ENCODE results near the gene DMC1. TPM values are rescaled to one million over a fixed set of nuclear protein-coding genes. Genes with fewer than 3 reads are reported as not detected.
A peak's percentile ranks its signal among the peaks of the same experiment; 100 is the strongest.

The DMC1 gene
- total RNA-seq, 2 experiments from 2014 or later: 0.52 to 0.95 TPM

DNA sequence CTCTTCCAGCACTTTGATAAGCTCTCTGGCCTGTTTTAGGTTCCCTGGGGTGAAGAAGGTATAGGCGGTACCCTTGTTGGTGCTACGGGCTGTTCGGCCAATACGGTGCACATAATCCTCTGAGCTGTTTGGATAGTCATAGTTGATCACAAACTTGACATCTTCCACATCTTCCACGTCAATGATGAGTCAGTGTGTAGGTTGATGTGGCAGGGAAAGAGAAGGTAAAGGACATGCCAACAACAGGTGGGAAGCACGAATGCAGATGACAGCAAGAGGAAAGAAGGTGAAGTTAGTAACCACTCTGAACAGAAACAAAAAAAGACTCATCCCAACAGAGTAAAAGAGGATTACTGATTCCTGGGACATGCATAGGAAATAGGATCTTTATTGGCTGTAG, 82.0 kb downstream of the DMC1 start:
- Mint-ChIP-seq H3K4me3 (no peak overlapping the region), H3K36me3 (ENCODE audit: low read depth) (peaks cover 97% of the 10 kb centered on the region), H3K27me3 (no peaks in the 10 kb centered on the region), H3K4me1 (ENCODE audit: low read depth) (peaks cover 68% of the 10 kb centered on the region), H3K27ac (peak overlapping the region; percentile 41), H3K9me3 (no peaks in the 10 kb centered on the region)
- DNase-seq: no peak
- H3K4me1 ChIP-seq (ENCODE audit: insufficient read depth, low read length): peaks cover 13% of the 10 kb centered on the region
- H3K27ac ChIP-seq (ENCODE audit: low read depth in 1 of 2, low read length in 2 of 2): no peak overlapping the region
- H3K27me3 ChIP-seq (ENCODE audit: control insufficient read depth in 1 of 2, insufficient read depth in 2 of 2, low read length in 2 of 2): no peaks in the 10 kb centered on the region
- peaks cover 98% of the 10 kb centered on the region for H3K36me3 ChIP-seq (ENCODE audit: insufficient read depth, low read length)
- no peak for ATAC-seq (ENCODE audit: poor library complexity)
- no peaks in the 10 kb centered on the region for H3K9me3 ChIP-seq (ENCODE audit: control insufficient read depth in 1 of 2, insufficient read depth in 1 of 2, low read length in 2 of 2)
- H3K4me3 ChIP-seq (ENCODE audit: low read length): no peak overlapping the region
- intact Hi-C loops (cut with DNase I, micrococcal nuclease): no loop called here
- ChIA-PET POLR2A (interaction anchor here (0.9 to 1.7 kb wide), 3 partner anchors 10 to 17 kb away, joined by 3 to 4 read pairs (median 3); no protein-coding TSS in a partner anchor), CTCF (no interaction called here)
- TF ChIP-seq, protein P1, sequence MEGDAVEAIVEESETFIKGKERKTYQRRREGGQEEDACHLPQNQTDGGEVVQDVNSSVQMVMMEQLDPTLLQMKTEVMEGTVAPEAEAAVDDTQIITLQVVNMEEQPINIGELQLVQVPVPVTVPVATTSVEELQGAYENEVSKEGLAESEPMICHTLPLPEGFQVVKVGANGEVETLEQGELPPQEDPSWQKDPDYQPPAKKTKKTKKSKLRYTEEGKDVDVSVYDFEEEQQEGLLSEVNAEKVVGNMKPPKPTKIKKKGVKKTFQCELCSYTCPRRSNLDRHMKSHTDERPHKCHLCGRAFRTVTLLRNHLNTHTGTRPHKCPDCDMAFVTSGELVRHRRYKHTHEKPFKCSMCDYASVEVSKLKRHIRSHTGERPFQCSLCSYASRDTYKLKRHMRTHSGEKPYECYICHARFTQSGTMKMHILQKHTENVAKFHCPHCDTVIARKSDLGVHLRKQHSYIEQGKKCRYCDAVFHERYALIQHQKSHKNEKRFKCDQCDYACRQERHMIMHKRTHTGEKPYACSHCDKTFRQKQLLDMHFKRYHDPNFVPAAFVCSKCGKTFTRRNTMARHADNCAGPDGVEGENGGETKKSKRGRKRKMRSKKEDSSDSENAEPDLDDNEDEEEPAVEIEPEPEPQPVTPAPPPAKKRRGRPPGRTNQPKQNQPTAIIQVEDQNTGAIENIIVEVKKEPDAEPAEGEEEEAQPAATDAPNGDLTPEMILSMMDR (IDR thresholded peaks at IDR 0.05): no peak

DNA sequence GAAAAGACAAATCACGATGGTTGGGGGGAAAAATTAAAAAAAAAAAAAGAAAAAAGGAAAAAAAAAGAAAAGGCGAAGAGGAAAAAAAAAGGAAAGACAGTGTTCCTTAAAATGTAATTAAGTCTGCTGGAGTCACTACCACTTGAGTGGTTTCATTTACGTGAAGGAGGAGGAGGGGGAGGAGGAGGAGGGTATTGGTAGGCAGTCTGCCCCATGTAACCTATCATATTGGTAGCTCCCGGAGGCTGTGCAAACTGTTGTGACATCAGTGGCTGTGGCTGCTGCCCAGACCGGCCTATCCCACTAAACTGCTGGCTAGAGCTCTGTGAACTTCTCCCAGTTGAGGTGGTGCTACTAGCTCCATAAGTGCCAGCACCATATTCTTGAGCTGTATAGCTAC, 84.2 kb downstream of the DMC1 start:
- TF ChIP-seq, protein P1 (IDR thresholded peaks at IDR 0.05): no peak
- DNase-seq (no peak), ATAC-seq (ENCODE audit: poor library complexity) (peak; percentile 27)
- H3K4me3 ChIP-seq (ENCODE audit: low read length): no peak overlapping the region
- H3K9me3 Mint-ChIP-seq: no peaks in the 10 kb centered on the region
- H3K27me3 Mint-ChIP-seq: no peaks in the 10 kb centered on the region
- peaks cover 67% of the 10 kb centered on the region for H3K4me1 Mint-ChIP-seq (ENCODE audit: low read depth)
- H3K36me3 ChIP-seq (ENCODE audit: insufficient read depth, low read length): peaks cover 99% of the 10 kb centered on the region
- ChIA-PET POLR2A (interaction anchor here (0.8 to 2.3 kb wide), 3 partner anchors 16 to 196 kb away, joined by 3 to 10 read pairs (median 4); partner anchors contain the start of gene TOMM22), CTCF (interaction anchor here (0.6 kb wide), 1 partner anchor 156 kb away, joined by 3 read pairs; no protein-coding TSS in a partner anchor)
- H3K4me1 ChIP-seq (ENCODE audit: insufficient read depth, low read length): peaks cover 11% of the 10 kb centered on the region
- intact Hi-C loops (cut with DNase I, micrococcal nuclease): loop anchor here in 1 of 2 experiments (2.0 kb wide), 1 partner anchor 17 kb away; no protein-coding TSS in a partner anchor
- H3K27ac ChIP-seq (ENCODE audit: low read depth in 1 of 2, low read length in 2 of 2): no peak overlapping the region
- no peaks in the 10 kb centered on the region for H3K9me3 ChIP-seq (ENCODE audit: control insufficient read depth in 1 of 2, insufficient read depth in 1 of 2, low read length in 2 of 2)
- H3K27ac Mint-ChIP-seq: peak overlapping the region; percentile 61
- H3K4me3 Mint-ChIP-seq: no peak overlapping the region
- H3K36me3 Mint-ChIP-seq (ENCODE audit: low read depth): peaks cover 99% of the 10 kb centered on the region
- H3K27me3 ChIP-seq (ENCODE audit: control insufficient read depth in 1 of 2, insufficient read depth in 2 of 2, low read length in 2 of 2): no peaks in the 10 kb centered on the region

DNA sequence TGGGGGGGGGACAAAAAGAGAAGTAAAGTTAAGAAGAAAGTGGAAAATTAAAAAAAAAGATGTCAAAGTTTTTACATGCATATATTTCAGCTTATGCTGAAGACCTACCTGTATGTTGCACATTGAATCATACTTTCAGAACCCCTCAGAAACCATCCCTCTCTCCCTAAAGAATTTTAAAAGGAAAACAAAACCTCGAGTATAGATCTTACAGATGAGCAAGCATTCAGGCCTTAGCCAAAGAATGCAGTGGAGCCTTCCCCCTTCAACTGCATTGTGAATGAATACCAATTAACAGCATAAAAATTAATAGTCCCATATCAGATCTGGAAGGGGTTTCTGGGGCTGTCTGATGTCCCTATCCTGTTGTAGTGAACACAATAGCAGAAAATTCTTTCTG, 85.7 kb downstream of the DMC1 start:
- Histone ChIP-seq H3K36me3 (ENCODE audit: insufficient read depth, low read length) (peaks cover 92% of the 10 kb centered on the region), H3K4me1 (ENCODE audit: insufficient read depth, low read length) (peaks cover 10% of the 10 kb centered on the region), H3K27ac (ENCODE audit: low read depth in 1 of 2, low read length in 2 of 2) (no peak overlapping the region), H3K4me3 (ENCODE audit: low read length) (no peak overlapping the region), H3K27me3 (ENCODE audit: control insufficient read depth in 1 of 2, insufficient read depth in 2 of 2, low read length in 2 of 2) (no peaks in the 10 kb centered on the region), H3K9me3 (ENCODE audit: control insufficient read depth in 1 of 2, insufficient read depth in 1 of 2, low read length in 2 of 2) (no peaks in the 10 kb centered on the region)
- Mint-ChIP-seq H3K4me3 (no peak overlapping the region), H3K36me3 (ENCODE audit: low read depth) (peaks cover 84% of the 10 kb centered on the region), H3K9me3 (no peaks in the 10 kb centered on the region), H3K4me1 (ENCODE audit: low read depth) (peaks cover 56% of the 10 kb centered on the region), H3K27me3 (no peaks in the 10 kb centered on the region), H3K27ac (peak overlapping the region; percentile 53)
- ATAC-seq (ENCODE audit: poor library complexity) (no peak), DNase-seq (no peak)
- ChIA-PET CTCF (no interaction called here), POLR2A (interaction anchor here (0.7 to 2.3 kb wide), 3 partner anchors 14 to 19 kb away, joined by 3 to 10 read pairs (median 4); no protein-coding TSS in a partner anchor)
- TF ChIP-seq, protein P1 (IDR thresholded peaks at IDR 0.05): no peak
- intact Hi-C loops (cut with DNase I, micrococcal nuclease): loop anchor here in 1 of 2 experiments (2.0 kb wide), 1 partner anchor 19 kb away; no protein-coding TSS in a partner anchor

Data from CD4-positive, alpha-beta T cell (primary cell).